ENCODE measurements around the gene LMTK3. TPM values are rescaled to one million over a fixed set of nuclear protein-coding genes. Genes with fewer than 3 reads are reported as not detected.

The LMTK3 gene
- total and polyA plus RNA-seq, 2 experiments from 2014 or later = 1.6 to 11.8 TPM

DNA sequence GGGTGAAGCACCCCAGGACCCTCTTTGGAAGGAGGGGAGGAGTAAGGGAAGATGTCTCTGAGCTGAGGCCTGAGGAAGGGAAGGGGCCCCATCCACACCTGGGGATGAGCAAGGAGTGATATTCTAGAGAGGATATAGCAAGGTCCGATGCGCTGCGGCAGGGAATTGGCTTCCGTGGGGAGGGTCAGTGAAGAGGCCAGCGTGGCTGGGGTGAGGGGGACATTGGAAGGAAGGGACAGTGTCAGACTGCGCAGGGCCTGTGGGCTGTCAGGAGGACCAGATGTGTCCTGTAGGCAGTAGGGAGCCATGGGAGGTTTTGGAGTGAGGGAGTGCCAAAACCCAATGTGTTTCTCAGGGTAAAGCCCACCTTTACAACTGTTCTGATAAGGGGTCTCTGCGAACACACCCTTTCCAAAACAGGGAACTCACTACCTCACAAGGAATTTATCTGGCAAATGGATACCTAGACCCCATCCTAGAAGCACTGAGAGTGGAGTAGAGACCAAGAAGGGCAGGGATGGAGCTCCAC, 3.7 kb downstream of the LMTK3 start:
- H3K27ac ChIP-seq (ENCODE audit: low read depth) = no peak overlapping the region
- peaks cover 9% of the 10 kb centered on the region; the same call in 1 of the 2 replicates for H3F3A ChIP-seq (replicated peaks; ENCODE audit: low read depth)
- Mint-ChIP-seq H3K4me1 (peaks cover 15% of the 10 kb centered on the region; the same call in 2 of the 3 replicates), H3K36me3 (ENCODE audit: low read depth) (peaks cover 5% of the 10 kb centered on the region; the same call in 2 of the 3 replicates), H3K27me3 (ENCODE audit: insufficient read depth, low read depth, poor library complexity) (peaks cover 24% of the 10 kb centered on the region), H3K27ac (no peak overlapping the region), H3K9me3 (no peaks in the 10 kb centered on the region), H3K4me3 (no peak overlapping the region)
- H3K79me2 ChIP-seq (replicated peaks; ENCODE audit: insufficient read depth) = no peaks in the 10 kb centered on the region
- ATAC-seq = no peak
- H4K20me1 ChIP-seq (replicated peaks; ENCODE audit: insufficient read depth) = no peaks in the 10 kb centered on the region
- H3K36me3 ChIP-seq (ENCODE audit: insufficient read depth) = no peaks in the 10 kb centered on the region
- no peaks in the 10 kb centered on the region for H3K9me2 ChIP-seq (ENCODE audit: insufficient read depth)
- H3K27me3 ChIP-seq (ENCODE audit: insufficient read depth) = peaks cover 8% of the 10 kb centered on the region
- no peak overlapping the region for H3K4me3 ChIP-seq
- H2AFZ ChIP-seq = no peak overlapping the region
- H3K4me1 ChIP-seq (ENCODE audit: insufficient read depth) = 0 out of 2 replicates have a peak, but pooled peaks cover 2% of the 10 kb centered on the region
- DNase-seq (ENCODE audit: low spot score) = no peak
- H3K4me2 ChIP-seq = no peak overlapping the region
- TF ChIP-seq EZH2 (IDR thresholded peaks at IDR 0.05; ENCODE audit: low read depth, unreplicated experiment) = no peak
- no peak for TF ChIP-seq ZNF331 (CRISPR knock-in tag; IDR thresholded peaks at IDR 0.05; ENCODE audit: low read depth)
- TF ChIP-seq, protein P1, sequence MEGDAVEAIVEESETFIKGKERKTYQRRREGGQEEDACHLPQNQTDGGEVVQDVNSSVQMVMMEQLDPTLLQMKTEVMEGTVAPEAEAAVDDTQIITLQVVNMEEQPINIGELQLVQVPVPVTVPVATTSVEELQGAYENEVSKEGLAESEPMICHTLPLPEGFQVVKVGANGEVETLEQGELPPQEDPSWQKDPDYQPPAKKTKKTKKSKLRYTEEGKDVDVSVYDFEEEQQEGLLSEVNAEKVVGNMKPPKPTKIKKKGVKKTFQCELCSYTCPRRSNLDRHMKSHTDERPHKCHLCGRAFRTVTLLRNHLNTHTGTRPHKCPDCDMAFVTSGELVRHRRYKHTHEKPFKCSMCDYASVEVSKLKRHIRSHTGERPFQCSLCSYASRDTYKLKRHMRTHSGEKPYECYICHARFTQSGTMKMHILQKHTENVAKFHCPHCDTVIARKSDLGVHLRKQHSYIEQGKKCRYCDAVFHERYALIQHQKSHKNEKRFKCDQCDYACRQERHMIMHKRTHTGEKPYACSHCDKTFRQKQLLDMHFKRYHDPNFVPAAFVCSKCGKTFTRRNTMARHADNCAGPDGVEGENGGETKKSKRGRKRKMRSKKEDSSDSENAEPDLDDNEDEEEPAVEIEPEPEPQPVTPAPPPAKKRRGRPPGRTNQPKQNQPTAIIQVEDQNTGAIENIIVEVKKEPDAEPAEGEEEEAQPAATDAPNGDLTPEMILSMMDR (conservative IDR thresholded peaks at IDR 0.05; ENCODE audit: low read depth in 2 of 2) = no peak
- TF ChIP-seq, protein P2, sequence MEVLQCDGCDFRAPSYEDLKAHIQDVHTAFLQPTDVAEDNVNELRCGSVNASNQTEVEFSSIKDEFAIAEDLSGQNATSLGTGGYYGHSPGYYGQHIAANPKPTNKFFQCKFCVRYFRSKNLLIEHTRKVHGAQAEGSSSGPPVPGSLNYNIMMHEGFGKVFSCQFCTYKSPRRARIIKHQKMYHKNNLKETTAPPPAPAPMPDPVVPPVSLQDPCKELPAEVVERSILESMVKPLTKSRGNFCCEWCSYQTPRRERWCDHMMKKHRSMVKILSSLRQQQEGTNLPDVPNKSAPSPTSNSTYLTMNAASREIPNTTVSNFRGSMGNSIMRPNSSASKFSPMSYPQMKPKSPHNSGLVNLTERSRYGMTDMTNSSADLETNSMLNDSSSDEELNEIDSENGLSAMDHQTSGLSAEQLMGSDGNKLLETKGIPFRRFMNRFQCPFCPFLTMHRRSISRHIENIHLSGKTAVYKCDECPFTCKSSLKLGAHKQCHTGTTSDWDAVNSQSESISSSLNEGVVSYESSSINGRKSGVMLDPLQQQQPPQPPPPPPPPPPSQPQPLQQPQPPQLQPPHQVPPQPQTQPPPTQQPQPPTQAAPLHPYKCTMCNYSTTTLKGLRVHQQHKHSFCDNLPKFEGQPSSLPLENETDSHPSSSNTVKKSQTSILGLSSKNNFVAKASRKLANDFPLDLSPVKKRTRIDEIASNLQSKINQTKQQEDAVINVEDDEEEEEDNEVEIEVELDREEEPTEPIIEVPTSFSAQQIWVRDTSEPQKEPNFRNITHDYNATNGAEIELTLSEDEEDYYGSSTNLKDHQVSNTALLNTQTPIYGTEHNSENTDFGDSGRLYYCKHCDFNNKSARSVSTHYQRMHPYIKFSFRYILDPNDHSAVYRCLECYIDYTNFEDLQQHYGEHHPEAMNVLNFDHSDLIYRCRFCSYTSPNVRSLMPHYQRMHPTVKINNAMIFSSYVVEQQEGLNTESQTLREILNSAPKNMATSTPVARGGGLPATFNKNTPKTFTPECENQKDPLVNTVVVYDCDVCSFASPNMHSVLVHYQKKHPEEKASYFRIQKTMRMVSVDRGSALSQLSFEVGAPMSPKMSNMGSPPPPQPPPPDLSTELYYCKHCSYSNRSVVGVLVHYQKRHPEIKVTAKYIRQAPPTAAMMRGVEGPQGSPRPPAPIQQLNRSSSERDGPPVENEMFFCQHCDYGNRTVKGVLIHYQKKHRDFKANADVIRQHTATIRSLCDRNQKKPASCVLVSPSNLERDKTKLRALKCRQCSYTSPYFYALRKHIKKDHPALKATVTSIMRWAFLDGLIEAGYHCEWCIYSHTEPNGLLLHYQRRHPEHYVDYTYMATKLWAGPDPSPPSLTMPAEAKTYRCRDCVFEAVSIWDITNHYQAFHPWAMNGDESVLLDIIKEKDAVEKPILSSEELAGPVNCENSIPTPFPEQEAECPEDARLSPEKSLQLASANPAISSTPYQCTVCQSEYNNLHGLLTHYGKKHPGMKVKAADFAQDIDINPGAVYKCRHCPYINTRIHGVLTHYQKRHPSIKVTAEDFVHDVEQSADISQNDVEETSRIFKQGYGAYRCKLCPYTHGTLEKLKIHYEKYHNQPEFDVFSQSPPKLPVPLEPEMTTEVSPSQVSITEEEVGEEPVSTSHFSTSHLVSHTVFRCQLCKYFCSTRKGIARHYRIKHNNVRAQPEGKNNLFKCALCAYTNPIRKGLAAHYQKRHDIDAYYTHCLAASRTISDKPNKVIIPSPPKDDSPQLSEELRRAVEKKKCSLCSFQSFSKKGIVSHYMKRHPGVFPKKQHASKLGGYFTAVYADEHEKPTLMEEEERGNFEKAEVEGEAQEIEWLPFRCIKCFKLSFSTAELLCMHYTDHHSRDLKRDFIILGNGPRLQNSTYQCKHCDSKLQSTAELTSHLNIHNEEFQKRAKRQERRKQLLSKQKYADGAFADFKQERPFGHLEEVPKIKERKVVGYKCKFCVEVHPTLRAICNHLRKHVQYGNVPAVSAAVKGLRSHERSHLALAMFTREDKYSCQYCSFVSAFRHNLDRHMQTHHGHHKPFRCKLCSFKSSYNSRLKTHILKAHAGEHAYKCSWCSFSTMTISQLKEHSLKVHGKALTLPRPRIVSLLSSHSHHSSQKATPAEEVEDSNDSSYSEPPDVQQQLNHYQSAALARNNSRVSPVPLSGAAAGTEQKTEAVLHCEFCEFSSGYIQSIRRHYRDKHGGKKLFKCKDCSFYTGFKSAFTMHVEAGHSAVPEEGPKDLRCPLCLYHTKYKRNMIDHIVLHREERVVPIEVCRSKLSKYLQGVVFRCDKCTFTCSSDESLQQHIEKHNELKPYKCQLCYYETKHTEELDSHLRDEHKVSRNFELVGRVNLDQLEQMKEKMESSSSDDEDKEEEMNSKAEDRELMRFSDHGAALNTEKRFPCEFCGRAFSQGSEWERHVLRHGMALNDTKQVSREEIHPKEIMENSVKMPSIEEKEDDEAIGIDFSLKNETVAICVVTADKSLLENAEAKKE (CRISPR knock-in tag; IDR thresholded peaks at IDR 0.05) = no peak
- no peak for TF ChIP-seq CREB1 (CRISPR knock-in tag; IDR thresholded peaks at IDR 0.05; ENCODE audit: low read depth)
- TF ChIP-seq, protein P3, sequence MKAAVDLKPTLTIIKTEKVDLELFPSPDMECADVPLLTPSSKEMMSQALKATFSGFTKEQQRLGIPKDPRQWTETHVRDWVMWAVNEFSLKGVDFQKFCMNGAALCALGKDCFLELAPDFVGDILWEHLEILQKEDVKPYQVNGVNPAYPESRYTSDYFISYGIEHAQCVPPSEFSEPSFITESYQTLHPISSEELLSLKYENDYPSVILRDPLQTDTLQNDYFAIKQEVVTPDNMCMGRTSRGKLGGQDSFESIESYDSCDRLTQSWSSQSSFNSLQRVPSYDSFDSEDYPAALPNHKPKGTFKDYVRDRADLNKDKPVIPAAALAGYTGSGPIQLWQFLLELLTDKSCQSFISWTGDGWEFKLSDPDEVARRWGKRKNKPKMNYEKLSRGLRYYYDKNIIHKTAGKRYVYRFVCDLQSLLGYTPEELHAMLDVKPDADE (IDR thresholded peaks at IDR 0.05) = no peak
- no peak for TF ChIP-seq NANOG (IDR thresholded peaks at IDR 0.05; ENCODE audit: borderline replicate concordance)
- no peak for TF ChIP-seq ZNF114 (CRISPR knock-in tag; IDR thresholded peaks at IDR 0.05)
- no peak for TF ChIP-seq STAT1 (IDR thresholded peaks at IDR 0.05; ENCODE audit: unreplicated experiment)
- TF ChIP-seq POLR2AphosphoS5 (IDR thresholded peaks at IDR 0.05; ENCODE audit: low read depth) = no peak
- TF ChIP-seq EZH2phosphoT487 (IDR thresholded peaks at IDR 0.05; ENCODE audit: unreplicated experiment) = no peak
- TF ChIP-seq, protein P4, sequence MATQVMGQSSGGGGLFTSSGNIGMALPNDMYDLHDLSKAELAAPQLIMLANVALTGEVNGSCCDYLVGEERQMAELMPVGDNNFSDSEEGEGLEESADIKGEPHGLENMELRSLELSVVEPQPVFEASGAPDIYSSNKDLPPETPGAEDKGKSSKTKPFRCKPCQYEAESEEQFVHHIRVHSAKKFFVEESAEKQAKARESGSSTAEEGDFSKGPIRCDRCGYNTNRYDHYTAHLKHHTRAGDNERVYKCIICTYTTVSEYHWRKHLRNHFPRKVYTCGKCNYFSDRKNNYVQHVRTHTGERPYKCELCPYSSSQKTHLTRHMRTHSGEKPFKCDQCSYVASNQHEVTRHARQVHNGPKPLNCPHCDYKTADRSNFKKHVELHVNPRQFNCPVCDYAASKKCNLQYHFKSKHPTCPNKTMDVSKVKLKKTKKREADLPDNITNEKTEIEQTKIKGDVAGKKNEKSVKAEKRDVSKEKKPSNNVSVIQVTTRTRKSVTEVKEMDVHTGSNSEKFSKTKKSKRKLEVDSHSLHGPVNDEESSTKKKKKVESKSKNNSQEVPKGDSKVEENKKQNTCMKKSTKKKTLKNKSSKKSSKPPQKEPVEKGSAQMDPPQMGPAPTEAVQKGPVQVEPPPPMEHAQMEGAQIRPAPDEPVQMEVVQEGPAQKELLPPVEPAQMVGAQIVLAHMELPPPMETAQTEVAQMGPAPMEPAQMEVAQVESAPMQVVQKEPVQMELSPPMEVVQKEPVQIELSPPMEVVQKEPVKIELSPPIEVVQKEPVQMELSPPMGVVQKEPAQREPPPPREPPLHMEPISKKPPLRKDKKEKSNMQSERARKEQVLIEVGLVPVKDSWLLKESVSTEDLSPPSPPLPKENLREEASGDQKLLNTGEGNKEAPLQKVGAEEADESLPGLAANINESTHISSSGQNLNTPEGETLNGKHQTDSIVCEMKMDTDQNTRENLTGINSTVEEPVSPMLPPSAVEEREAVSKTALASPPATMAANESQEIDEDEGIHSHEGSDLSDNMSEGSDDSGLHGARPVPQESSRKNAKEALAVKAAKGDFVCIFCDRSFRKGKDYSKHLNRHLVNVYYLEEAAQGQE (IDR thresholded peaks at IDR 0.05; ENCODE audit: unreplicated experiment) = no peak
- TF ChIP-seq JUNB (IDR thresholded peaks at IDR 0.05; ENCODE audit: unreplicated experiment) = no peak

All from GM23338 (cell line).